Uterus (tissue), 2 donors: Measurements from ENCODE around the gene PTPRN2.

Experiments
- POLR2A ChIP-seq, 2 donors: fragments of 450-650 bp; IDR thresholded peaks; one replicate each; pipeline ENCODE4 v1.6.1; 2016; ENCODE audit warnings: antibody characterized with exemption in 2 of 2, mild to moderate bottlenecking in 1 of 2, moderate library complexity in 1 of 2
- TF ChIP-seq, protein P1 (sequence below), 4 experiments: fragments of 200-600 bp in 2 of 4; fragments of 450-650 bp in 2 of 4; sonication (generic) in 2 of 4; IDR thresholded peaks; one replicate each; pipeline ENCODE4 v1.5.1; 2016 to 2019; ENCODE audit warnings: antibody characterized with exemption in 4 of 4, mild to moderate bottlenecking in 2 of 4, moderate library complexity in 1 of 4

DNA sequence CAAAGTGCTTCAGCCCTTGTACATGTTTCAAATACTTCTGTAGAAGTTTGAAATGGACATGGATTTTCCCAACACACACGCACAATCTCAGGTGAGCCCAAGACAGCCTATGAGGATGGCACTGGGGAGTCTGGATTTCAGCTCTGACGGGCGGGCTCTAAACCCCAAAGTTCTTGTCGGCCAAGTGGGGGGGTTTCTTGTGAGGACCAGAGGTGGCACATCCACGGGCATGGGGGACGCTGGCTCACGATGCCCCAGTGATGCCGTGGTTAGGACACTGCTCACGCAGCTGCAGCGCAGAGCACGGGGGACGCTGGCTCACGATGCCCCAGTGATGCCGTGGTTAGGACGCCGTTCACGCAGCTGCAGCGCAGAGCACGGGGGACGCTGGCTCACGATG lies 970.7 kb downstream of the PTPRN2 start:
- TF ChIP-seq, protein P1, sequence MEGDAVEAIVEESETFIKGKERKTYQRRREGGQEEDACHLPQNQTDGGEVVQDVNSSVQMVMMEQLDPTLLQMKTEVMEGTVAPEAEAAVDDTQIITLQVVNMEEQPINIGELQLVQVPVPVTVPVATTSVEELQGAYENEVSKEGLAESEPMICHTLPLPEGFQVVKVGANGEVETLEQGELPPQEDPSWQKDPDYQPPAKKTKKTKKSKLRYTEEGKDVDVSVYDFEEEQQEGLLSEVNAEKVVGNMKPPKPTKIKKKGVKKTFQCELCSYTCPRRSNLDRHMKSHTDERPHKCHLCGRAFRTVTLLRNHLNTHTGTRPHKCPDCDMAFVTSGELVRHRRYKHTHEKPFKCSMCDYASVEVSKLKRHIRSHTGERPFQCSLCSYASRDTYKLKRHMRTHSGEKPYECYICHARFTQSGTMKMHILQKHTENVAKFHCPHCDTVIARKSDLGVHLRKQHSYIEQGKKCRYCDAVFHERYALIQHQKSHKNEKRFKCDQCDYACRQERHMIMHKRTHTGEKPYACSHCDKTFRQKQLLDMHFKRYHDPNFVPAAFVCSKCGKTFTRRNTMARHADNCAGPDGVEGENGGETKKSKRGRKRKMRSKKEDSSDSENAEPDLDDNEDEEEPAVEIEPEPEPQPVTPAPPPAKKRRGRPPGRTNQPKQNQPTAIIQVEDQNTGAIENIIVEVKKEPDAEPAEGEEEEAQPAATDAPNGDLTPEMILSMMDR (IDR thresholded peaks at IDR 0.05): no peak
- TF ChIP-seq POLR2A (IDR thresholded peaks at IDR 0.05): no peak
